Mucosa of descending colon (tissue), 3 donors: ENCODE results near the gene BRINP2. TPM values are rescaled to one million over a fixed set of nuclear protein-coding genes. Genes with fewer than 3 reads are reported as not detected.
"Not testable (repeated sequence)": the region's sequence is repeated elsewhere in the genome, so short reads cannot be mapped to it uniquely, and the experiment has no call there.

ENCODE experiments used
- ATAC-seq: fragments of 200-7000 bp; cut with Tn5 transposase; one replicate; pipeline ENCODE4 v1.9.1; 2020; ENCODE audit warnings: mild to moderate bottlenecking, moderate library complexity
- DNase-seq, 3 donors: peaks; one replicate each; pipeline ENCODE4 v3.0.0-alpha.2; 2020
- H3K36me3 ChIP-seq: fragments of 200-600 bp; one replicate; pipeline ENCODE4 v1.8.0; 2021; ENCODE audit warnings: low read depth, mild to moderate bottlenecking
- H3K4me1 ChIP-seq: fragments of 200-600 bp; one replicate; pipeline ENCODE4 v1.8.0; 2021; ENCODE audit warnings: low read depth, mild to moderate bottlenecking
- H3K4me3 ChIP-seq: fragments of 200-600 bp; one replicate; pipeline ENCODE4 v1.8.0; 2021; ENCODE audit warnings: mild to moderate bottlenecking
- H3K9me3 ChIP-seq: fragments of 200-600 bp; one replicate; pipeline ENCODE4 v1.8.0; 2021; ENCODE audit warnings: mild to moderate bottlenecking
- intact Hi-C, 2 donors: fragments of 100-400 bp; cut with DNase I in 1 of 2; cut with micrococcal nuclease in 1 of 2; formaldehyde crosslinking; loops; one replicate each; pipeline versions ENCODE4 v1.11.0 to v1.11.1; 2022; cut with DNase I, micrococcal nuclease
- total RNA-seq, 3 donors: library from RNA; stranded (reverse); fragmentation: NEBNext Ultra II Directional in 2 of 3; extraction: Animal tissue kit (Norgen Biotek cat#: 25700) in 2 of 3; gene quantifications; one replicate each; pipeline versions ENCODE4 v1.2.1 to v1.2.4, GENCODE V29; 2021 to 2023
- TF ChIP-seq, protein P1 (sequence below): fragments of 200-600 bp; IDR thresholded peaks from one replicate; pipeline ENCODE4 v1.8.0; 2022; ENCODE audit warnings: antibody characterized with exemption, mild to moderate bottlenecking
- donor health status: DM: no; HTN: no; CAD: no; lungs with moderate emphysema.
- donor health status: DM: no; HTN: no; CAD: no.
- donor health status: DM: no; HTN: yes; CAD: no.

Gene BRINP2
- total RNA-seq, 3 donors from 2014 or later: 0.13 TPM; not detected in 2

GRCh38 chr1:177311586-177311985, 140.8 kb downstream of the BRINP2 start:
- ATAC-seq (no peak), DNase-seq (no peak)
- no peaks in the 10 kb centered on the region for H3K9me3 ChIP-seq
- no peaks in the 10 kb centered on the region for H3K4me1 ChIP-seq
- no peak overlapping the region for H3K4me3 ChIP-seq
- TF ChIP-seq, protein P1, sequence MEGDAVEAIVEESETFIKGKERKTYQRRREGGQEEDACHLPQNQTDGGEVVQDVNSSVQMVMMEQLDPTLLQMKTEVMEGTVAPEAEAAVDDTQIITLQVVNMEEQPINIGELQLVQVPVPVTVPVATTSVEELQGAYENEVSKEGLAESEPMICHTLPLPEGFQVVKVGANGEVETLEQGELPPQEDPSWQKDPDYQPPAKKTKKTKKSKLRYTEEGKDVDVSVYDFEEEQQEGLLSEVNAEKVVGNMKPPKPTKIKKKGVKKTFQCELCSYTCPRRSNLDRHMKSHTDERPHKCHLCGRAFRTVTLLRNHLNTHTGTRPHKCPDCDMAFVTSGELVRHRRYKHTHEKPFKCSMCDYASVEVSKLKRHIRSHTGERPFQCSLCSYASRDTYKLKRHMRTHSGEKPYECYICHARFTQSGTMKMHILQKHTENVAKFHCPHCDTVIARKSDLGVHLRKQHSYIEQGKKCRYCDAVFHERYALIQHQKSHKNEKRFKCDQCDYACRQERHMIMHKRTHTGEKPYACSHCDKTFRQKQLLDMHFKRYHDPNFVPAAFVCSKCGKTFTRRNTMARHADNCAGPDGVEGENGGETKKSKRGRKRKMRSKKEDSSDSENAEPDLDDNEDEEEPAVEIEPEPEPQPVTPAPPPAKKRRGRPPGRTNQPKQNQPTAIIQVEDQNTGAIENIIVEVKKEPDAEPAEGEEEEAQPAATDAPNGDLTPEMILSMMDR: no peak
- intact Hi-C loops: no loop called here
- H3K36me3 ChIP-seq: no peaks in the 10 kb centered on the region

DNA sequence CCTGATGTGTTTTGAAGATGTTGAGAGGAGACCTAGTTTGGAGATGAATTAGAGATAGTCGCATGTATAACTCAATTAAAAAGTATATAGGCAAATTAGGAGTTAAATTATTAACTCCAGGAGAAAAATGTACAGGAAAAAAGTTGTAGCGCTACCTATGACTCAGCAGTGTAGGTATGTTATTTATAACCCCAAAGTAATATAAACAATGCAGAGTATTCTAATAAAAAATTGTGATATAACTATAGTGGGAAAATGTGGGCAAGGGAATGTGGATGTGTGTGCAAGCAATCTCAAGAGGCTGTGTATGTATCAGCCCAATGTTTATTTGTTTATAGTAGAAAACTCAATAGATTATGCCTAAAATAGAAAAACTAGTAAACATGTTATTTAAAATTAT, 144.5 kb downstream of the BRINP2 start:
- no peak for DNase-seq
- H3K4me3 ChIP-seq: no peak overlapping the region
- no peaks in the 10 kb centered on the region for H3K9me3 ChIP-seq
- no peaks in the 10 kb centered on the region for H3K36me3 ChIP-seq
- ATAC-seq: no peak
- H3K4me1 ChIP-seq: no peaks in the 10 kb centered on the region
- intact Hi-C loops: no loop called here
- TF ChIP-seq, protein P1: no peak

DNA sequence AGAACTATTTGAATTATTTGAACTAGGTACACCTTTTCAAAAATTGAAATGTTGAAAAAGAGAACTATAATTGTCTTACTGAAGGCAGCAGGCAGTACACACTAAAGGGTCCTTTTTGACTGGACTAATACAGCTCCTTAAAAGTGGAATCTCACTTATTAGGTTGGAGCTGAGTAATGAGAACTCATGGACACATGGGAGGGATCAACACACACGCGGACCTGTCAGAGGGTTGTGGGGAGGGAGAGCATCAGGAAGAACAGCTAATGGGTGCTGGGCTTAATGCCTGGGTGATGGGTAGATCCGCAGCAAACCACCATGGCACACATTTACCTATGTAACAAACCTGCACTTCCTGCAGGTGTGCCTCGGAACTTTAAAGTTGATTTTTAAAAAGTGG, 145.0 kb downstream of the BRINP2 start:
- DNase-seq (no peak), ATAC-seq (no peak)
- TF ChIP-seq, protein P1: no peak
- Histone ChIP-seq H3K9me3 (no peaks in the 10 kb centered on the region), H3K36me3 (no peaks in the 10 kb centered on the region), H3K4me3 (no peak overlapping the region), H3K4me1 (no peaks in the 10 kb centered on the region)
- intact Hi-C loops: no loop called here

- ATAC-seq, intact Hi-C loops, DNase-seq, H3K4me1 ChIP-seq, H3K9me3 ChIP-seq, H3K4me3 ChIP-seq, H3K36me3 ChIP-seq: not testable (repeated sequence)
These were observed 150.7 kb downstream of the BRINP2 start for GRCh38 chr1:177321434-177321833.

DNA sequence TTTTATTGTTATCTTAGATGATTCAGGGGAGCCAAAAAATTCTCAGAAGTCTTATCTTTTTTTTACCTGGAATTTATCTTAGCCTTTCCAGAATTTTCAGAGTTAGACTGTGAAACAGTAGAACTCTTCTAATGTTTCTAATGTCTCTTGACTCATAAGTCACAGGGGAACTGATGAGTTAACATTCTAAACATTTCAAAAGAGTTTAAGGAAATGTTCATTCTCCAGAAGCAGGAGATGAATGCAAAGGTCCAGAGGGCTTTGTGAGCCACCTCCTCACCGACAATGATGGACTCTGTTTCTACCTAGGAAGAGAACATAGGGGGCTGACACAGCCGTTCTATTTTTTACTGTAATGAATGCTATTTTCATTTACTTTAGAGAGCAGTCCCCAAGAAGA, 157.5 kb downstream of the BRINP2 start:
- TF ChIP-seq, protein P1: no peak
- Histone ChIP-seq H3K36me3 (no peaks in the 10 kb centered on the region), H3K4me3 (no peak overlapping the region), H3K9me3 (no peaks in the 10 kb centered on the region), H3K4me1 (no peaks in the 10 kb centered on the region)
- ATAC-seq (no peak), DNase-seq (no peak)
- intact Hi-C loops: no loop called here

GRCh38 chr1:177329871-177330270, 159.1 kb downstream of the BRINP2 start:
- ATAC-seq: no peak
- no peak for DNase-seq
- Histone ChIP-seq H3K9me3 (no peaks in the 10 kb centered on the region), H3K4me3 (no peak overlapping the region), H3K36me3 (no peaks in the 10 kb centered on the region), H3K4me1 (no peaks in the 10 kb centered on the region)
- intact Hi-C loops: no loop called here
- TF ChIP-seq, protein P1: no peak

Other genes with a start within 250 kb of the BRINP2 start
- 1 to 10 TPM in 1 of 3 donors, under 1 TPM in 2; 0.10 to 2.2 (median 0.14) TPM for gene ASTN1, start 6.2 kb upstream of the BRINP2 start, total RNA-seq